GM19193 (cell line): ENCODE results near the gene CTNND2.

Experiments
- POLR2A ChIP-seq: IDR thresholded peaks from 4 replicates; pipeline ENCODE4 v1.6.1; 2011; ENCODE audit not compliant: insufficient read depth, insufficient read length; ENCODE audit errors: extremely low read depth

CTNND2 gene

DNA sequence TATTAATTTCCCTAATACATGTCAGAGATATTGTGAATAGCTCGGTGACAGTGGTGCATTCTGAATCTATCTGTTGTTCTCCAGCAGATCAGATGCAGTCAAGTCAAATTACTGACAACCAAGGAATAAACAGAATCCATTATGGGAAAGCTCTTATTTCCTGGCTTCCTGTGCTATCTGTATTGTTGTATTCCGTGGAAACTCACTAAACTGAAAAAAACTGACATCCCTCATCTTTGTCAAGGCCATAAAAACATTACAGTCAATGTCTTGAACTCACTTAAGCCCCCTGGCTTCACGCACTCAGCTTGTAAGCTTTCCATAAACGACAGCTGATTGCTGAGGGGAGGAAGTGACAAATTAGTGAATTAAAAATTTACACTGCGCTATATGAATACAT lies 245.9 kb downstream of the CTNND2 start:
- TF ChIP-seq POLR2A: no peak

DNA sequence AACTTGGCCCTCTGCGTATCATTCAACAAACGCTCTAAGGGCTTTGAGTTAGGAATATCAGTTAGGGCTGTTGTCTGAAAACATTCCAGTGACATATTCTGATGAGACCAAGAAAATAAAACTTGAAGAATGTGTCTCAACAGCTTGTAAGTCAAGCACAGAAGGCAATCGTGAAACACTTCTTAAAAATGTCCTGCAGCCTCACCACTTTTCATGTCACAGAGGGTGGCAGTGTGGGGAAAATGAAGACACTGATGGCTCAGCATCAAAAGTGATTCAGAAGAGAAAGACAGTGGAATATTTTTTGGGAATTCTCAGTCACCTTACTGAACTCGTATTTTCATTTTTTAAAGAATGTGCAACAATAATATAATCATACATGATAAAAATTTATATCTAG lies 247.3 kb downstream of the CTNND2 start:
- TF ChIP-seq POLR2A: no peak

DNA sequence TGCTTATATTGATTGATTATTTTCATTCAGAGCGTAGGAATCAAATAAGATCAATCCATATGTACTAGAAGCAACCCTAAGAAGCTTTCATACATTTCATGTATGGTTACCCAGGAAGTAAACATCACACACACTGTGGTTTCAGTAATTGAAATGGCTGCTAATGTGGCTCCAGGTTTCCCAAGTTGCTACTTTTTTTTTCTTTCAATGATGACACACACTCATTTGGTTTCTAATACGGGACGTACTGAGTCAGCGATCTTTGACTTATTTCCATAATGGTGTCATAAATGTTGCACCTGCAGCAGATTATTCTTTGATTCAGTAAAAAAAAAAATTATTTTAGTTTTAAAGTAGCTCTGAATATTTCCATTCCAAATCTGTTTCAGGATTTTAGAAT lies 248.6 kb downstream of the CTNND2 start:
- no peak for TF ChIP-seq POLR2A

DNA sequence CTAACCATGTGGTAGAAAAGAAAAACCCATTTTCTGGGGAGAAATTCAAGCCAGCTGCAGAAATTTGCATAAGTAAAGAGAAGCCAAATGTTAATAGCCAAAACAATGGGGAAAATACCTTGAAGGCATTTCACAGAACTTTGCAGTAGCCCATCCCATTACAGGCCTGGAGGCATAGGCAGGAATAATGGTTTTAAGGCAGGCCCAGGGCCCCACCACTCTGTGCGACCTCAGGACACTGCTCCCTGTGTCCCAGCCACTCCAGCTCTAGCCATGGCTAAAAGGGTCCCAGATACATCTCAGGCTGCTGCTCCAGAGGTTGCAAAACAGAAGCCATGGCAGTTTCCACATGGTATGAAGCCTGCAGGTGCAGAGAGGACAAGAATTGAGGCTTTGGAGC lies 253.3 kb downstream of the CTNND2 start:
- no peak for TF ChIP-seq POLR2A

DNA sequence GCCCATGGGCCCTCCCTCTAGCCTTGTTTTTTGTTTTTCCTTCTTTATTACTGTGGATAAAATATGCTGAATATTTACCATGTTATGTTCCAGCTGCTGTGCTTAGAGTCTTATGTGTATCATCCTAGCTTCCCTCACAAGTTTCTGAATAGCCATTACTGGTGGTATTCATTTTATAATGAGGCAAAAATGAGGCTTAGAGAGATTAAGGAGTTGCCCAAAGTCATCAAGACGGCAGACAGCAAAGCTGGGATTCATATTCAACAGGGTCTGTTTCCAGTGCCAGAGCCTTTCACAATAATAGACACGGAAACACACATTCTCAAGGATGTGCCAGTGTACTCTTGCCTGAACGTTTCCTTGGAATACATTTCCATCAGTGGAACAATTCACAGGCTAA lies 258.1 kb downstream of the CTNND2 start:
- TF ChIP-seq POLR2A: no peak

DNA sequence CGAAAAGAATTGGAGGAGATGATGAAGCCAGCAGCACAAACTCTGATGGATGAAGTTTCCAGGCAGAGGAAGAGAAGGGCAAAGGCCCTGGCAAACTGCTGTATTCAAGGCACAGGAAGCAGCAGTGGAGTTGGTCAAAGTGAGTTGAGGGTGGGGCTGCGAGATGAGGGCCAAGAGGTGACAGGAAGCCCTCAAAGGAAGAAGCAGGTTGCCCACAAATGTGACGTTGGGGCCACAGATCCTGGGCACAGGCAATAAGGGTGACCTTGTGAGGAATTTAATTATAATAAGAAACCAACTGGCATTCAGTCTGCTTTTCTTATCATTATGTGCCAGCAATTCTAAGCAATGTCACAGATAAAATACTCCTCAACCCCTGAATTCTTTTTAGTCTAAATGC lies 261.8 kb downstream of the CTNND2 start:
- no peak for TF ChIP-seq POLR2A

DNA sequence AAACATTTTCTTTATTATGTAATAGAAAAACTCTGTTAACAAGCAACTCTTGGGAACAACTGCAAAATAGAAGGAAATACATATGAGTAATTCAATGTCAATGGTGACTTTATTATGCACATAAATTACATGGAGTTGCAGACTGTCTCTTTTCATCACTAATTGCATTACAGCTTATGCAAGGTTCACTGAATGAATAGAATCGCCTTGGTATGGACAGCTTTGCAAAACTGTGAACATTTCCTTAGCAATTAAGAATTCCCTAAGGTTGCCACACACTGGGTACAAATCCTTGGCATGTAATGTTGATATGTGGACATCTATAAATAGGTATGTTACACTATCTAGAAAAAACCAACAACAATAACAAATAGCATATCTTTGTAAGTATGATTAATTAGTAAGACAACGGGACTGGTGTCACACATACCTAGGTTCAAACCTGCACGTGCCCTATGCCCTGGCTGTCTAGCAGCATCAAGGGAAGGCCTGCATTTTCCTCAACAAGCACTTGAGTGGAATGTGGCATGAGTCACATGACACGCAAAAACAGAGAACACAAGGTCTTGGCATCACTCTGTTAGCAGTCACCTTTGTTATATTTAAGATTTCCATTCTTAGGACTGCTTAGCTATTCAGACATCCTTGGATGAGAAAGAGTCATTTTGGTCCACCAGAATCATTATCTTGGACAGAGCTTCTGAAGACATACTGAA lies 263.9 kb downstream of the CTNND2 start:
- TF ChIP-seq POLR2A: no peak

DNA sequence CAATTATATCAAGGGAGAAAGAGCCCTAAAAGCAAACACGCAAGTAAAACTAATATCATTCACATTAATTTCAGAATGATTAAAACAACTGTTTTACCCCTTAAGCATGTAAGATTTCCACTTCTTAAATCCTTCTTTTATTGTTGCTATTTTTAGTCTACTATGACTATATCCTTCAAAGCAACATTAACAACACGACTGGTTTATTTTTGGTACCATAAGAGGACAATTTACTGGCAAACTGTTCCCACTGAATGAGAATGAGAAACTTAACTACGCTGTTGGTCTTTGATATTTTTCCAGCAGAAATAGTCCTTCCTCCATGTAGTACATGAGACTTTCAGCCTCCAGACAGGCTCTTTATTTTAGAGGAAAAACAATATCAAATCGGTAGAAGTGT lies 281.5 kb downstream of the CTNND2 start:
- no peak for TF ChIP-seq POLR2A

DNA sequence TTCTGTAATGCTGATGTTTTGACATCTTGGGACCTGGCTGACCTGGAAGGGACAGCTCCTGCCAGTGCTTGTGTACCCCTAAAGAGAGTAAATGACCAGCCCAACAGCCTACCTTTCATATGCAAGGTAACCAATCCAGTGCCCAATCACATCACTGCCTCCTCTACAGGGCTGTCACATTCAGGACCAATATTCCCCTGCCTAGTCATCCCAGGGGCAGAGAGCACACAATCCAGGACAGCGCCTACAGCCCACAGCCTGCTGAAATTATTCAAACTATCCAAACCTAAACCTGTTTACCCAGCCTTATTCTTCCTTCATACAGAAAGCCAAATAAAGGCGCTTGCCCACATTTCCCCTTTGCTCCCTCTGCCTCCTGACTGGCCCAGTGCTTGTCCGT lies 284.1 kb downstream of the CTNND2 start:
- no peak for TF ChIP-seq POLR2A

DNA sequence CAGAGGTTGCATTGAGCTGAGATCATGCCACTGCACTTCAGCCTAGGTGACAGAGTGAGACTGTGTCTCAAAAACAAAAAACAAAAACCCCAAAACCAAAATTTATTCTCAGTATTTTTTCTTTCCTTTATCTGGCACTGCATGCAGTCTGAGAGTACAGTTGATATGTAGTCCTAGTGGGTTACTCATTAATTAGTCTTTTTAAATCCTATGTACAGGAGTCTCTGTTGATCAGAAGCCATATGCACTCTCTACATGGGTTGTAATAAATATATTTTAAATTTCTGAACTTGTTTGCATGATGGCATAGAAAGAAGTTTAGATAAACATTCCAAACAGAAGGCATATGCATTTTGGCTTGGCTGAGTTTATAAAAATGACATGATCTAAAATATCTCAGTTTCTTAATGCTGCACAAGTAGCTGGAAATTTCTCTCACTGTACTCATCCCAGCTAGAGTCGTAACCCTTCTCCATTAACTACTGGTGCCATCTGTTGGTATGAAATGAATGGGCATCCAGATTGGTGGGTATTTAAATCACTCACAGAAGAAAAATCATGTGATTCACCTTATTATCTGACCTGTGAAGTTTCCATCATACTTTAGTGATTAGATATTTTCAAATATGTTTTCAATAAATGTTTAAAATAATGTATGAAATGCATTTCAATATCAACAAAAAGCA lies 284.8 kb downstream of the CTNND2 start:
- TF ChIP-seq POLR2A: no peak

DNA sequence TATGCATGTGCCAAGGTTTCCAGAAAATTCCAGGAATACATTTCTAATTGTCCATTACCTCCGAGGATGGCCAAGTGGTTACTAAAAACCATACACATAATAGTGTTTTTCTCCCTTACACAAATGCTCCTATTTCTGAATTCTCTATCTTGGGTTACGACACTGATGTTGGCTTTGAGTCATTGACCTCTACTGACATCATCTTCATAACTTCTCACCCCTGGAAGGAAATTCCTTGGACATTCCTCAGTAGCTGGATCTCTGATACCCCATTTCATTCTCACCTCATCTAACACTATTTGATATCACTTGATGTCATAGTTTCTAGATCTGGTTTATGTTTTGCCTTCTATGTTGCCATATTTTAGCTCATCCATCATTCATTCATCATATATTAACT lies 287.2 kb downstream of the CTNND2 start:
- TF ChIP-seq POLR2A: no peak

DNA sequence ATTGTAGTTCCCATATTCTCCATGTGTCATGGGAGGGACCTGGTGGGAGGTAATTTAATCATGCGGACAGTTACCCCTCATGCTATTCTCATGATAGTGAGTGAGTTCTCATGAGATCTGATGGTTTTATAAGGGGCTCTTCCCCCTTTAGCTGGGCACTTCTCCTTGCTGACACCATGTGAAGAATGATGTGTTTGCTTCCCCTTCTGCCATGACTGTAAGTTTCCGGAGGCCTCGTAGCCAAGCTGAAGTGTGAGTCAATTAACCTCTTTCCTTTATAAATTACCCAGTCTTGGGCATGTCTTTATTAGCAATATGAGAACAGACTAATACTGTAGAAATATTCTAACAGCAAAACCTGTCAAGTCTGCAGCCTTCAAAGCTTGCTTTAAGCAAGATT lies 293.2 kb downstream of the CTNND2 start:
- no peak for TF ChIP-seq POLR2A

DNA sequence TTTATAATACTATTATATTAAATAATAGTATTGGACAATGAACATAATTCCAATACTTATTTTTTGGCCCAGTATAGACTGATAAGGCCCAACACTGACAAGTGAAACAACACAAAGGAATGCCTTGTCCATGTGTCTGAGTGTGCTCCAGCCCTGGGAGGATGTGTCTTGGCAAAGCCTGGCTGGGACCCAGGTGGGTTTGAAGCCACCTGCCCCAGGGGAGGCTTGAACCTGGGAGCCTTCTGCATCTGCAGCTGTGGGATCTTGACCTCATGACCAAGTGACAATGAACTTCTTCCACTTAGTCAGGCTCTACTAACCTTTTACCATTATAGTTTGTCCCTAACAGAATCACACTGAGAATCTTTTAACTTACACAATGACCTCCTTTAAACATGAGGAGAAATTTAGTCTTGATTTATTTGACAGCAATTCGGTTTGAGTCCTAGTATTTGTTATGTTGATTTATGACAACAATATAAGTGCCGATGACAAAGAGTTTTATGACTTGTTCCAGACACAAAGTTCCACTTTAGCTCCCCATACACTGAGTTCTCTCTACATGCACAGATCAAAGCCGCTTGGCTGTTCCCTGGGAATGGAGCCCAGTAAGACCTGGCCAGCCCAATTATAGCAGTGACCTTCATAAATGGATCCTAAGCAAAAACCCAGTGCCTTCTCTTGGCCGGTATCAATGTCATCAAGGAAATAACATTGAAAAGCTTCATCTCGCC lies 294.5 kb downstream of the CTNND2 start:
- no peak for TF ChIP-seq POLR2A

DNA sequence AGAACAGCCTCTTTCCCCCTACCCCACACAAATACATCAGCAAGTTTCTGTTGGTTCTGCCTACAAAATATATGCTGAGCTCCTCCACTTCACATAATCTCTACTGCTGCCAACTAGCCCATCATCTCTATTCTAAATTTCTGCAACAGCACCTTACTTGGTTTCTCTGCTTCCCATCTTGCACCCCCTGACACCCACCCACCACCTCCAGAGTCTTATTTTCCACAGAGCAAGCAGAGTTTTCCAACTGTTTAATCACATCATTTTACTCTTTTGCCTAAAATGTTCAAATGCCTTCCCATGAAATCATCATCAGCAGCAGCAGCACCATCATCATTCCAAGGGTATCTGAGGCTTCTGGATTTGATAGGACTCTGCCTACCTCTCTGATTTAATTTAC lies 295.7 kb downstream of the CTNND2 start:
- TF ChIP-seq POLR2A: no peak

DNA sequence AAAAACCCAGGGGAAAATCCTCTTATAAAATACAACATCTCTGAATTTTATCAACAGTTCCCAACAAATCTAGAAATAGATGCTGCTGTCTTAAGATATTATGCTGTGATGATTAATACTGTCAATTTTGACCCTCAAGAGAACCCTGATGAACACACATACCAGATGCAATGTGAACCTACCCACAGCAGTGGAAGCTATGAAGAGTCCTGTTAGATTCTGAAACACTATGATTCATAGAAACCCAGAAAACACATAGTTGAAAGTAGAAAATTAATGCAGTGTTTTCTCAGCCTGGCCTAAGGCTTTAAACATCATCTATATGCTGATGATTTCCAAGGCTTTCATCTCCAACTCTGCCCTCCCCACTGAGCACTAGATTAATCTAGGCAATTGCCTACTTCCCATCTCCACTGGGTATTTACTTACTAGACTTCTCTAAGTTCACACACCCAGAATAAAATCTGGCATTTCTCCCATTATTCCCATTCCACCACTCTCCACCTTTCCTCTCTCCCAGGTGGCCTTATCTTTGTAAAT lies 296.2 kb downstream of the CTNND2 start:
- TF ChIP-seq POLR2A: no peak

DNA sequence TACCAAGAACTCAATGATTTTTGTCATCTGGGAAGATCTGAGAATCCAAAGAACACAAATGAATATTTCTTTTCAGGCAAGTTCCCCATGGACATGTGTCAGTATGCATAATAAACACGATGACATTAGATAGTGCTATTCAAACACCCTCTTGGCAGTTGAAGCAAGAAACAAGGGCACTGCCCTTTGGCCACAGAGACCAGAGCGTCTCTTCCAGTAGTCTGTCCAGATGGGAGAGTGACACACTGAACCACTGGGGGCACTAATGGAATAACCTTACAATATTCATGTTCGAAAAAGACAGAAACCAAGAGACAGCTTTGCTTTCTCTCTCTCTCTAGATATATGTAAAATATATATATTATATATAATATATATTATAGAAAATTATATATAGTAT lies 301.9 kb downstream of the CTNND2 start:
- TF ChIP-seq POLR2A: no peak
